Epithelial cell of proximal tubule (primary cell): ENCODE data around the gene GAS6. TPM values are rescaled to one million over a fixed set of nuclear protein-coding genes. Genes with fewer than 3 reads are reported as not detected.
"Not testable (repeated sequence)": the region's sequence is repeated elsewhere in the genome, so short reads cannot be mapped to it uniquely, and the experiment has no call there.

Experiments
- DNase-seq: peaks from one replicate; pipeline ENCODE4 v3.0.0-alpha.2; 2011; ENCODE audit warnings: low read depth
- H3K4me3 ChIP-seq: 2 replicates; pipeline ENCODE4 v1.5.1; 2011; ENCODE audit warnings: low read depth, mild to moderate bottlenecking, low read length
- CTCF ChIP-seq: conservative IDR thresholded peaks from 2 replicates; pipeline ENCODE4 v1.5.1; 2012; ENCODE audit warnings: low read depth, mild to moderate bottlenecking, low read length
- total RNA-seq: library from RNA; depleted of rRNA; stranded (reverse); fragments of >200 nt; gene quantifications from 2 replicates; pipeline ENCODE4 v1.2.3, GENCODE V29; 2015

The GAS6 gene
- total RNA-seq, 1 donor from 2014 or later = 127 TPM

GRCh38 chr13:113794764-113795173 lies 69.1 kb downstream of the GAS6 start:
- no peak for TF ChIP-seq CTCF
- DNase-seq = no peak
- H3K4me3 ChIP-seq = no peak overlapping the region

GRCh38 chr13:113794086-113794485 lies 69.8 kb downstream of the GAS6 start:
- DNase-seq = no peak
- no peak for TF ChIP-seq CTCF
- no peak overlapping the region for H3K4me3 ChIP-seq

GRCh38 chr13:113793718-113794085 lies 70.2 kb downstream of the GAS6 start:
- TF ChIP-seq CTCF = no peak
- no peak for DNase-seq
- H3K4me3 ChIP-seq = no peak overlapping the region

GRCh38 chr13:113792886-113793717 lies 70.8 kb downstream of the GAS6 start:
- no peak for TF ChIP-seq CTCF
- DNase-seq = no peak
- H3K4me3 ChIP-seq = no peak overlapping the region

- H3K4me3 ChIP-seq = no peak overlapping the region
- no peak for DNase-seq
- TF ChIP-seq CTCF = no peak
Measured at GRCh38 chr13:113792236-113792770, 71.6 kb downstream of the GAS6 start.

- DNase-seq = no peak
- TF ChIP-seq CTCF = no peak
- no peak overlapping the region for H3K4me3 ChIP-seq
Measured at GRCh38 chr13:113791761-113792160, 72.1 kb downstream of the GAS6 start.

GRCh38 chr13:113791226-113791625 lies 72.7 kb downstream of the GAS6 start:
- TF ChIP-seq CTCF = no peak
- DNase-seq = no peak
- H3K4me3 ChIP-seq = no peak overlapping the region

GRCh38 chr13:113789931-113790330 lies 73.9 kb downstream of the GAS6 start:
- not testable (repeated sequence) for DNase-seq, H3K4me3 ChIP-seq
